ENCODE measurements around the gene PLOD1. TPM values are rescaled to one million over a fixed set of nuclear protein-coding genes. Genes with fewer than 3 reads are reported as not detected.
"Not testable (repeated sequence)": the region's sequence is repeated elsewhere in the genome, so short reads cannot be mapped to it uniquely, and the experiment has no call there.

The PLOD1 gene
- total RNA-seq, 2 donors from 2014 or later = 56.1 to 58.1 TPM

GRCh38 chr1:11912000-11912399, 22.5 kb upstream of the PLOD1 start:
- DNase-seq (ENCODE audit: low spot score) = no peak
- TF ChIP-seq CTCF (IDR thresholded peaks at IDR 0.05) = no peak

GRCh38 chr1:11912482-11913216, 21.9 kb upstream of the PLOD1 start:
- H3K4me1 ChIP-seq; H3K9me3 ChIP-seq; H3K36me3 ChIP-seq; H3K27me3 ChIP-seq; H3K27ac ChIP-seq; H3K4me3 ChIP-seq; DNase-seq (ENCODE audit: low spot score): not testable (repeated sequence)

More at GRCh38 chr1:11912000-11912399, 22.5 kb upstream of the PLOD1 start:
- Histone ChIP-seq H3K36me3 (no peaks in the 10 kb centered on the region), H3K27ac (no peak overlapping the region), H3K4me3 (no peak overlapping the region), H3K4me1 (no peaks in the 10 kb centered on the region), H3K27me3 (no peaks in the 10 kb centered on the region), H3K9me3 (no peaks in the 10 kb centered on the region)

GRCh38 chr1:11913291-11913690, 21.2 kb upstream of the PLOD1 start:
- DNase-seq (ENCODE audit: low spot score) = no peak
- no peaks in the 10 kb centered on the region for H3K36me3 ChIP-seq
- H3K4me3 ChIP-seq = no peak overlapping the region
- TF ChIP-seq CTCF (IDR thresholded peaks at IDR 0.05) = no peak
- peaks cover 0 to 7% of the 10 kb centered on the region in 2 donors for H3K4me1 ChIP-seq
- no peaks in the 10 kb centered on the region for H3K9me3 ChIP-seq
- H3K27me3 ChIP-seq = no peaks in the 10 kb centered on the region
- H3K27ac ChIP-seq = no peak overlapping the region

- Histone ChIP-seq H3K4me1 (peaks cover 0 to 15% of the 10 kb centered on the region in 2 donors), H3K4me3 (no peak overlapping the region), H3K27ac (no peak overlapping the region), H3K9me3 (no peaks in the 10 kb centered on the region), H3K27me3 (no peaks in the 10 kb centered on the region), H3K36me3 (no peaks in the 10 kb centered on the region)
- no peak for DNase-seq (ENCODE audit: low spot score)
- TF ChIP-seq CTCF (IDR thresholded peaks at IDR 0.05) = no peak
Measured at GRCh38 chr1:11914024-11914423, 20.5 kb upstream of the PLOD1 start.

- H3K27ac ChIP-seq = peak overlapping the region; percentile 59 to 85
- peaks cover 30% of the 10 kb centered on the region for H3K36me3 ChIP-seq
- no peak overlapping the region for H3K4me3 ChIP-seq
- H3K9me3 ChIP-seq = no peaks in the 10 kb centered on the region
- DNase-seq (ENCODE audit: low spot score) = peak; percentile 84
- TF ChIP-seq CTCF (IDR thresholded peaks at IDR 0.05) = no peak
- H3K27me3 ChIP-seq = no peaks in the 10 kb centered on the region
- peaks cover 0 to 46% of the 10 kb centered on the region in 2 donors for H3K4me1 ChIP-seq
Measured at GRCh38 chr1:11918799-11919519, 15.6 kb upstream of the PLOD1 start.

GRCh38 chr1:11919621-11920020, 14.9 kb upstream of the PLOD1 start:
- Histone ChIP-seq H3K36me3 (peaks cover 30% of the 10 kb centered on the region), H3K27ac (peak overlapping the region; percentile 59 to 85), H3K4me3 (no peak overlapping the region), H3K27me3 (no peaks in the 10 kb centered on the region), H3K4me1 (peaks cover 0 to 53% of the 10 kb centered on the region in 2 donors), H3K9me3 (no peaks in the 10 kb centered on the region)
- TF ChIP-seq CTCF (IDR thresholded peaks at IDR 0.05) = no peak
- no peak for DNase-seq (ENCODE audit: low spot score)
